ENCODE data around the gene CTNNBL1. TPM values are rescaled to one million over a fixed set of nuclear protein-coding genes. Genes with fewer than 3 reads are reported as not detected.

The CTNNBL1 gene
- total RNA-seq, 4 donors from 2014 or later = 24.2 to 34.9 (median 31.6) TPM

GRCh38 chr20:37877832-37878772 is 184.3 kb downstream of the CTNNBL1 start:
- ATAC-seq (ENCODE audit: low FRiP score) (no peak), DNase-seq (ENCODE audit: low spot score) (no peak)
- TF ChIP-seq CTCF (IDR thresholded peaks at IDR 0.05) = no peak

DNA sequence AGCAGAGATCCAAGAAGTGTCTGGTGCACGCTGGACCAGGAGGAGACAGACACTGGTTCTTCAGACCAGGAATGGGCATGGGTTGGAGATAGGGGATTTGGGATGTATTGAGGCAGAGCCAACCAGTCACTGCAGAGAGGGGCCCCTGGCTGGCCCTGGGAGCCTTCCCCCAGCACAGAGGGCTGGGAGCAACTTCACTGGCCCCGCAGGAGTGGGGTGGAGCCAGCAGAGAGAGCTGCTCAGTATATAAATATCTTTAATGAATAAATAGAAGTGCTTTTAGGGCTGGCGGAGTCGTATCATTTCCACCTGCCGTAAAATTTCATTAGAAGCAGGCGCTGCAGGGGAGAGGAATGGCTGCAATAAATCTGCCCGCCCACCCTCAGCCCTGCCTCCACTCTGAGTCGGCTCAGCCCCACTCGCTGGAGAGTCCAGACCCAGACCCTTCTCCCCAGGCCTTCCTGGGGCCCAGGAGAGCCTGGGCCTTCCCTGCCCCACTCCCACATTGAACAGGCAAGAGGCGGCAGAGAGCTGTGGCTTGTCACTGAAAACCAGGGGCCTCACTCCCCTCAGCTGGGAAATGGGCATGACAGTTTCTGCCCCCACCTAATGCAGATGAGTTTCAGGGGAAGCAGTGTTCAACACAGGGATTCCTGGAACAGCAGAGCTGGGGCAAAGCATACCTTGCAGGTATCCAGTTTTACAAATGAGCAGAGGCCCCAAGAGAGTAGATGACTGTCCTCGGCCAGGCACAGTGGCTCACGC is 185.2 kb downstream of the CTNNBL1 start:
- DNase-seq (ENCODE audit: low spot score) (no peak), ATAC-seq (ENCODE audit: low FRiP score) (no peak)
- TF ChIP-seq CTCF (IDR thresholded peaks at IDR 0.05) = no peak

GRCh38 chr20:37879843-37880242 is 186.0 kb downstream of the CTNNBL1 start:
- TF ChIP-seq CTCF (IDR thresholded peaks at IDR 0.05) = no peak
- DNase-seq (ENCODE audit: low spot score) (no peak), ATAC-seq (ENCODE audit: low FRiP score) (no peak)

DNA sequence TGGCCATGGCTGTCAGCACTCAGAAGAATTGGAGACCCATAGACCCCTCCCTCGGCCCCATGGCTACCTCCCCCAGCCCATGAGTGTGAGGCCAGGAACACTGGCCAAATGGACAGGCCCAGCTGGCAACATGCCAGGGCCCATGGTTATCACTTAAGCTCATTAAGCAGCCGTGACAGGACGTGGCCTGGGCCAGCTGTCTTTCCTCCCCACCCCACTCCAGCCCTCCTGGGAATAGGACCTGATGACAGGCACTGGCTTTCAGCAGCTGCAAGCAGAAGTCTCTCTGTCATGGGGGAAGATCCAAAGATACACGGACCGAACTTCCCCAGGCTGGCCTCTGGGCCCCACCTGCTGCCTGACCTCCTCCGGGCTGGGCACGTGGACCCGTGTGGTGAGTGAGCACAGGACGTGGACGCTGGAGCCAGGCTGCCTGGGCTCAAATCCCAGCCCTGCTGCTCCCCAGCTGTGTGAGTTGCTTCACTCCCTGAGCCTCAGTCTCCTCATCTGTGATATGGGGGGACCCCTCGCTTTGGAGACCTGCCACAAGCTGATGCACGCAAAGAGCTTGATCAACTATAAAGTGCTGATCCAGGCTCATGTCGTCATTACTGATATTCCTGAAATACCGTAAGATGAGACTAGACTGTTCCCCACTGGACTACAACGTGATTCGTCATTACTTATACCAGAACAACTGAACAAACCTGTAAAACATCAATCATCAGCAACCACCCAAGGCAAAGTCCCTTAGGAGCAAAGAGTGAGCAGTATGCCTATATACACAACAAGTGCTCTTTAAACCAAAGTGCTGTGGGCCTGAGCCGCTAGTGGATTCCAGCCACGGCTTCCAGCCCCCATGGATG is 187.1 kb downstream of the CTNNBL1 start:
- no peak for ATAC-seq (ENCODE audit: low FRiP score)
- TF ChIP-seq CTCF (IDR thresholded peaks at IDR 0.05) = no peak
- DNase-seq (ENCODE audit: low spot score) = no peak

DNA sequence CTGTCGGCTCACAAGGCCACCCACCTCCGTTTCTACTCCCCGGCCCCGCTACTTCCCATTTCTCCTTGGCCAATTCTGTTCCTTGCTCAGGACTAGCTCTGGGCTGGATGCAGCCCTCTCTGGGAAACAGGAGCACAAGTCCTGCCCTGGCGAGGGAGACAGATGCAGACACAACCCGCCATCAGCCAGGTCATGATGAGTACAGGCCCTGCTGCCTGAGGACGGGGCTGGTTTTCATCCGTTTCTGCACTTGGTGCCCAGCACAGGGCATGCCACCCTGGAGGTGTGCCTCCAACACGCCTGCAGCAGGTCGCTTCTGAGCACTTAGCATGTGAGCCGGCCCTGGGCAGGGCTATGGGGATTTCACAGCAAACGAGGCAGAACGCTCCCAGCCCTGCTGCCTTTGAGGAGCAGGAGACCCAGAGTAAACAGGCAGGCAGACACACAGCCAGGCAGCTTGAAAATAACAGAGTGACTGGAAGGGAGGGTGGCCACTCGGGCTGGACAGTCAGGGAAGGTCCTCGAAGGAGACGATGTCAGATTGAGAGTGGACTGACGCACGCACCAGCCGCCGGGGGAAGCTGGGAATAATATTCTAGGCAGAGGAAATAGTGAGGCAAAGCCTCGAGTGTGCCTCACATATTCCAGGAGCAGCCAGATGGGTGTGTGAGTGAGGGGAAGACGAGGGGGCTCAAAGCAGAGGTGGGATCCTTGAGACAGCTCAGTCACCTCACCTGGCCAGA is 187.9 kb downstream of the CTNNBL1 start:
- TF ChIP-seq CTCF (IDR thresholded peaks at IDR 0.05) = no peak
- DNase-seq (ENCODE audit: low spot score) (no peak), ATAC-seq (ENCODE audit: low FRiP score) (no peak)
